ENCODE measurements around the gene ITGAD.

The ITGAD gene

DNA sequence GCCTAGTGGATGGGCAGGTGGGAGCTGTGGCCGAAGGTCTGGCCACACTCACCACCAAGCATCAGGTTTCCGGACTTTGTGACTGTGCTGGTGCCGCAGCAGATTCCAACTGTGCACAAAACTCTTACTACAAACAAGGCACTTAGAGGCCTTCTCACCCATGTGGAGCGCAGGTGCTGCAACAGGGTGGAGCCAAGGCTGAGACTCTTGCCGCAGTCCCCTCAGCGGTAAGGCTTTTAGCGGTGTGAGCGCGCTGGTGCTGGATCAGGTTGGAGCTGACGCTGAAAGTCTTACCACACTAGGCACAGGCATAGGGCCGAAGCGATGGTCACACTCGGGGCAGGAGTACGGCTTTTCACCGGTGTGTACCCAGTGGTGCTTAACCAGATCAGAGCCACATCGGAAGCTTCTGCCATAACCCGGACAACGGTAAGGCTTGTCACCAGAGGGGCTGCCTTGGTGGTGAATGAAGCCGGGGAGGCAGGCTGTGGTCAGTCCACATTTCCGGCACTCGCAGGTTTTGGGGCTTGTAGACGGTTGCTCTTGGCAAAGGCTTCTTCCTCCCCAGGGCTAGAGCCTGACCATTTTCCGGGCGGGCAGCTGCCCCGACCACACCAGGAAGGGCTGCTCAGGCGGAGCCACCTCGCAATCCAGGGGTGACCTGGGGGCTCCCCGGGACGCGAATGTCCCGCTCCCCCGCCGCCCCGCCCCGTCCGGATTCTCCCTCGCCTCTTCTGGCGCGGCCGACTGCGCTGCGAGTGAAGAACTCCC is 65.1 kb downstream of the ITGAD start:
- DNase-seq (ENCODE audit: insufficient read length, low spot score) = no peak

GRCh38 chr16:31458844-31459686 is 65.9 kb downstream of the ITGAD start, which contains the start of gene ARMC5:
Gene ARMC5 (plus strand): TSS chr16:31459501. CDS start chr16:31459525, 24 bp downstream.
- FAIRE-seq (peak; percentile 97), DNase-seq (ENCODE audit: insufficient read length, low spot score) (peak; percentile 93)

More for the DNA sequence above, 65.1 kb downstream of the ITGAD start:
- no peak for FAIRE-seq

DNA sequence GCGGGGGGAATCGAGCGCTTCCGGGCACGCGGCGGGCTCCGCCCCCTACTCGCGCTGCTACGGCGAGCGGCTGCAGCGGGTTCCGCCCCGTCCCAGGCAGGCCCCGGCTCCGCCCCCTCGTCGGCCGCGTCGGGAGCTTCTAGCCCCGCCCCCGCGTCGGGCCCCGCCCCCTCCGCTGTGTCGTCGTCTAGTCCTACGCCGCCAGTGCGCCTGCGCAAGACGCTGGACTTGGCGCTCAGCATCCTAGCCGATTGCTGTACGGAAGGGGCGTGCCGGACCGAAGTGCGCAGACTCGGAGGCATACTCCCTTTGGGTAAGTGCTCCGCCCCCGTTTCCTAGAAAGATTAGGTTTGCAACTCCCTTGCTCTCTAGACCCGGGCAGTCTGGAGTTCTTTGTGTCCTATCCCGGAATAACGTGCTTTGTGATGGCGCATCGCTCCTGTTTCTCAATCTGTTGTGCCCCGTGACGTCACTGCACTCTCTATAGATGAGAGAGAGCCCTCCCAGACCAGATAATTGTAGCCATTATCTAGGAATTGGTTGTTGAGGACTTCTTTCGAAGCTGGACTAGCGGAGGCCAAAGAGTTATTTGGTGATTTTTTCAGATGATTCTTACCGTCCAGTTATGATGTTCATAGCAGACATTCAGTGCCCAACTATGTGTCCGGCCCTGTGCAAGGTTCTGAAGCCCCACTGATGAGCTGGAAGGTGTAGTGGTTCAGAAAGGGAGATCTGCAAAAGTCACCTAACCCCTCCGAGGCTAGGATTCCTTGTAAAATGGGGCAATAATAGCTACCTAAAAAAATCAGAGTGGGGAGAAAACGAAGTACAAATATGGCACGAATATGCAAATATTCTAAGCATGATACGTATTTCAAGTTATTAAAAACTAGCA is 66.8 kb downstream of the ITGAD start:
- no peak for FAIRE-seq
- DNase-seq (ENCODE audit: insufficient read length, low spot score) = peak; percentile 98

DNA sequence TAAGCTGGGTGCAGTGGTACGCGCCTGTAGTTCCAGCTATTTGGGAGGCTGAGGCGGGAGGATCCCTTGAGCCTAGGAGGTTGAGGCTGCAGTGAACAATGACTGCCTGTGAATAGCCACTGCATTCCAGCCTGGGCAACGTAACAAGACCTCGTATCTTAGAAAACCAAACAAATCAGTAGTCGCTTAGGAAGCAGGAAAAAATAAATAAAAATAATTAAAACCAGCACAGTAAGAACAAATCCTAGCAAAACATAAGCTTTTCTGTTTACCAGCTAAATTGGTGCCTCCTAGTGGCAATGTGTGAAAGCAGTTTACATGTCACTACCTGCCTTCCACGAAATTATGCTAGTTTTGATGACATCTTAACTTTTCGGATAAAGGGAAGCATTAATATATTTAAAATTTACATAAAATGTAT is 67.5 kb downstream of the ITGAD start:
- FAIRE-seq (no peak), DNase-seq (ENCODE audit: insufficient read length, low spot score) (no peak)

DNA sequence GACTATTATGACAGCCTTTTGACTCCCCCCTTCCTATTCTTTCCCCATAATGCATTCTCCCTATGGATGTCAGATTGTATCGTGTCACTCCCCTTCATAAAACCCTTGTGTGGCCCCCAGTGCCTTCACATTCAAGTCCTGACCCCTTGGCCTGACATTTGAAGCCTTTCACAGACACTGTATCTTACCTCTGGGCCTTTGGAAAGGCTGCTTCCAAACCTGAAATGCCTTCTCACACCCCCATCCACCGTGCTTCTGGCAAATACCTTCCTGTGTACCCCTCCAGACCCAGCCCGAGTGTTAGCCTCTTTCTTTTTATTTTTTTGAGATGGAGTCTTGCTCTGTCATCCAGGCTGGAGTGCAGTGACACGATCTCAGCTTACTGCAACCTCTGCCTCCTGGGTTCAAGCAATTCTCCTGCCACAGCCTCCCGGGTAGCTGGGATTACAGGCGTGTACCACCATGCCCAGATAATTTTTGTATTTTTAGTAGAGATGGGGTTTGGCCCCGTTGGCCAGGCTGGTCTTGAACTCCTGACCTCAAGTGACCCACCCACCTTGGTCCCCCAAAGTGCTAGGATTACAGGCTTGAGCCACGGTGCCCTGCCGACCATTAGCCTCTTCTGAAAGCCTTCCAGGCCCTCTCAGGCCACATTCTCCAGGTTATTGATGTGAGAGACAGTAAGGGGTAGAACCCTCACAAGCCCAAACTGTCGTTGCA is 68.2 kb downstream of the ITGAD start:
- FAIRE-seq = no peak
- DNase-seq (ENCODE audit: insufficient read length, low spot score) = no peak

GRCh38 chr16:31461921-31462804 is 69.0 kb downstream of the ITGAD start:
- no peak for FAIRE-seq
- DNase-seq (ENCODE audit: insufficient read length, low spot score) = no peak

DNA sequence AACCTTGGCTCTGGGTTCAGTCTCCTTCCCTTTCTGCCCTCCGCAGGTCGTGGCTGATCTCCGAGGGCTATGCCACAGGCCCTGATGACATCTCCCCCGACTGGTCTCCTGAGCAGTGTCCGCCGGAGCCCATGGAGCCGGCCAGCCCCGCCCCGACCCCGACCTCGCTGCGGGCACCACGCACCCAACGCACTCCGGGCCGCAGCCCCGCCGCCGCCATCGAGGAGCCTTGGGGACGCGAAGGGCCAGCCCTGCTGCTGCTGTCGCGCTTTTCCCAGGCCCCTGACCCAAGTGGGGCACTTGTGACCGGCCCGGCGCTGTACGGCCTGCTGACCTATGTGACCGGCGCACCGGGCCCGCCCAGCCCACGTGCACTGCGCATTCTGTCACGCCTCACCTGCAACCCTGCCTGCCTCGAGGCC is 71.2 kb downstream of the ITGAD start:
- DNase-seq (ENCODE audit: insufficient read length, low spot score) (no peak), FAIRE-seq (no peak)

DNA sequence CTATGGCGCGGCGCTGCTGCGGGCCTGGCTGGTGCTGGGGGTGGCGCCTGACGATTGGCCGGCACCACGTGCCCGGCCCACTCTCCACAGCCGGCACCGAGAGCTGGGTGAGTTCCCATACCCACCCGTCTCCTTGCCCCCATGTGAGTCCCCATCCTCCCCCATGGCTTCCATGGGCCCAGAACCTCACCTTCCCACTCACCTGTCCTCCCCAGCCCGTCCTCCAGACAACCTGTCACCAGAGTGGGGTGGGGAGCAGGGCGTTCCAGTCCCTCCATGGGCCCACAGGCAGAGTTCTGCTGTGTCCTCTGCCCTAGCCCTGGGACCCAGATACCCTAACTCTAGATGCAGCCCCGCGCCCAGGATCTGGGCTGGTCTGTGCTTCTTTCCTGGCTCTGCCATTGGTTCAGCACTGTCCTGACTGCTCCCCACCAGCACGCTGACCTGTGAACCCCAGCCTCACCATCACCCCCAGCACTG is 71.7 kb downstream of the ITGAD start:
- no peak for DNase-seq (ENCODE audit: insufficient read length, low spot score)
- no peak for FAIRE-seq

GRCh38 chr16:31465788-31466370 is 72.7 kb downstream of the ITGAD start:
- FAIRE-seq (no peak), DNase-seq (ENCODE audit: insufficient read length, low spot score) (no peak)

- no peak for FAIRE-seq
- DNase-seq (ENCODE audit: insufficient read length, low spot score) = no peak
Measured at GRCh38 chr16:31466381-31466841, 73.3 kb downstream of the ITGAD start.

- DNase-seq (ENCODE audit: insufficient read length, low spot score) = no peak
- no peak for FAIRE-seq
Measured at GRCh38 chr16:31467151-31467773, 74.1 kb downstream of the ITGAD start.

- DNase-seq (ENCODE audit: insufficient read length, low spot score) (no peak), FAIRE-seq (no peak)
Measured at GRCh38 chr16:31467858-31468257, 74.7 kb downstream of the ITGAD start.

GRCh38 chr16:31470615-31471014 is 77.5 kb downstream of the ITGAD start:
- no peak for FAIRE-seq
- no peak for DNase-seq (ENCODE audit: insufficient read length, low spot score)

DNA sequence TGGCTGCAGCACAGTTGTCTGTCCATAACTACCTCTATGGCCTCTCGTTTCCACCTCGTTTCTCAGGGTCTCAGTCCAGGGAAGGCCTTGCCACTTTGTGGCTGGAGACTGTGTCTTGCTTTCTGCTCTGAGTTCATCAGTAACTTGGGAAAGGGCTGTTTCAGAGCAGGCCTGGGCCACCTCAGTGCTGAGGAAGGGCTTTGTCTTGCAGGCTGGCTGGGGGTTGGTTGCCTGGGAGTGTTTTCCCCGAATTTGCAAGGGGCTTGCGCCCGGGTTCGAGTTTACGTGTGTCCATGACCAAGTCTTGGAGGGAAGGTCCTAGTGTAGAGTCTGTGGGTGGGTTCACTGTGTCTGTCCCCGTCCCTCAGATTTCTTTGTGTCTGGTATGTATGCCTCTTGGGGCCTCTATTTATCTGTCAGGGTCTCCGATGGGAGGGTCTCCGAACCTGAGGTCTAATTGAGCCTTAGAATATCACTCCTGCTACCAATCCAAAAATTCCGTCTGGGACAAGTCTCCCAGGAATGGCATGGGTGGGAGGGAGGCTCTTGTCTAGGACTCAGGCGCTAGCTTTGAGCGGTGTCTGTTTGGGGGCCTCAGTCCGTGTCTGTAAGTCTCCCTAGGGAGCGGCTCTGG is 78.2 kb downstream of the ITGAD start:
- FAIRE-seq (peak; percentile 40), DNase-seq (ENCODE audit: insufficient read length, low spot score) (no peak)

DNA sequence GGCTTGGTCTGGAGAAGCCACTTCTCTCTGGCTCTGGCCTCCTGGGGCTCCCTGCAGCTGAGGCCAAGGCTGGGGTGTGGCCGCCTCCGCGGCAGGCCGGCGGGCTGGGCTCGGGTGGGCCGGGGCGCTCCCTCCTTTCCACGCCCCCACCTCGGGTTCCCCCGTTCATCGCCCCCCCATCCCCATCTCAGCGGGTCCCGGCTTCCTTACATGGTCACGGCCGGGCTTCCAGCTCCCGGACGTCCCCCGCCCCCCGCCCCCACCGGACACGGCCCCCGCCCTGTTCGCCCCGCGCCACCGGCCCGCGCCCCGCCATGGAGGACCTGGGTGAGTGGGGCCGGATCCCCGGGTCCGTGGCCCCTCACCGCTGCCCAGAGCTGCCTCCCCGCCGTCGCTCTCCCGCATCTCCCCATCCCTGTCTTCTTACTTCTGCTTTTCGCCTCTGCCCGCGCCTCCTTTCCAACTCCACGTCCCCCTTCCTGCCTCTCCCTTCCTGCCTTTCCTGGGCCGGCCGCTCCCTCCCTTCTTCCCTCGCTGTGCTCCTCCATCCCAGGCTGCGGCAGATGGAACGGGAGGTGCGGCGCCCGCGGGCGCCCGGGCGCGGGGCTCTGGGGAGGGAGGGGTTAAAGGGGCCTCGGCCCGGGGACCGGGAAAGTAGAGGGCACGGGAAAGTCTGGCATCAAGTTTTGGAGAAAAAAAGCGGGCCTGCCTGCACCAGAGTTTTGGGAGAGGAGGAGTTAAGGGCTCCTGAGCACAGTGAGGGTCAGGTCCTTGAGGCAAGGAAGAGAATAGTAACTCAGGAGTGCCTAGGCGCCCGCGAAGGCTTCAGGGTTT is 79.0 kb downstream of the ITGAD start, which contains the start of gene TGFB1I1:
Gene TGFB1I1, plus strand, starts transcription at position 278 of the 834 bp plus-strand sequence. Its CDS starts 37 bp downstream, at position 315.
- peak; percentile 77 for DNase-seq (ENCODE audit: insufficient read length, low spot score)
- FAIRE-seq = peak; percentile 64

- FAIRE-seq = peak; percentile 31
- DNase-seq (ENCODE audit: insufficient read length, low spot score) = peak; percentile 89
Measured at GRCh38 chr16:31472709-31473203, 79.6 kb downstream of the ITGAD start.

Data from HTR-8/SVneo (cell line).